ENCODE measurements around the gene RDH14.

DNA sequence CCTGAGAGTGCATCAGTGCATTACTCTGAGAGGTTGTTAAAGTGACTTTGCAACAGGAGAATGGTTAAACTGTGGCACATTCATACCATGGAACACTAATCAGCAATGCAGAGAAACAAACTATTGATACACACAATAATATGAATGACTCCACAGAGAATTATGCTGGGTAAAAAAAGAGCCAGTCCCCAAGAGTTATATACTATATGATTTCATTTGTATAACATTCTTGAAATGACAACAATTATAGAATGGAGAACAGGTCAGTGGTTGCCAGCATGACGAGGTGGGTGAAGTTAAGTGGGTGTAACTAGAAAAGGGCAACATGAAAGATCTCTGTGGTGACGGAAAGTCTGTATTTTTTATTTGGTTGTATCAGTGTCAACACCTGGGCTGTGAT is 31.9 kb upstream of the RDH14 start:
- TF ChIP-seq EZH2 (IDR thresholded peaks at IDR 0.05), result no peak
- TF ChIP-seq POLR2AphosphoS5 (IDR thresholded peaks at IDR 0.05; ENCODE audit: borderline replicate concordance, low read depth, low read length), result no peak
- TF ChIP-seq FOXP2 (optimal IDR thresholded peaks at IDR 0.05; ENCODE audit: control extremely low read depth, extremely low read length, insufficient read depth), result no peak
